Colonic mucosa (tissue), 4 donors: ENCODE results near the gene VILL. TPM values are rescaled to one million over a fixed set of nuclear protein-coding genes. Genes with fewer than 3 reads are reported as not detected.
A peak's percentile ranks its signal among the peaks of the same experiment; 100 is the strongest.
"Not testable (repeated sequence)": the region's sequence is repeated elsewhere in the genome, so short reads cannot be mapped to it uniquely, and the experiment has no call there.

Experiments used
- DNase-seq: peaks from one replicate; pipeline ENCODE4 v3.0.0-alpha.2; 2020
- H3K27ac ChIP-seq: fragments of 200-600 bp; one replicate; pipeline ENCODE4 v1.8.0; 2021
- H3K27me3 ChIP-seq: fragments of 200-600 bp; one replicate; pipeline ENCODE4 v1.8.0; 2021
- H3K36me3 ChIP-seq: fragments of 200-600 bp; one replicate; pipeline ENCODE4 v1.8.0; 2021
- H3K4me1 ChIP-seq: fragments of 200-600 bp; one replicate; pipeline ENCODE4 v1.8.0; 2021; ENCODE audit warnings: mild to moderate bottlenecking
- H3K4me3 ChIP-seq: fragments of 200-600 bp; one replicate; pipeline ENCODE4 v1.8.0; 2021
- H3K9ac ChIP-seq, 2 donors: one replicate each; pipeline ENCODE4 v1.7.0; 2013; ENCODE audit warnings: control low read depth in 2 of 2, low read depth in 2 of 2, low read length in 2 of 2
- H3K9me3 ChIP-seq: fragments of 200-600 bp; one replicate; pipeline ENCODE4 v1.8.0; 2021
- CTCF ChIP-seq: fragments of 200-600 bp; IDR thresholded peaks from one replicate; pipeline ENCODE4 v1.8.0; 2022; ENCODE audit warnings: antibody characterized with exemption, mild to moderate bottlenecking
- intact Hi-C: fragments of 100-400 bp; cut with DNase I; formaldehyde crosslinking; loops from one replicate; pipeline ENCODE4 v1.14.1; 2022
- total RNA-seq, 2 donors: library from RNA; stranded (reverse); fragmentation: NEBNext Ultra II Directional in 1 of 2; extraction: Animal tissue kit (Norgen Biotek cat#: 25700) in 1 of 2; gene quantifications; one replicate each; pipeline ENCODE4 v1.2.1, GENCODE V29; 2021
- donor health status: healthy.
- donor health status: DM: no; HTN: no; CAD: no.
- donor health status: DM: no; HTN: no; CAD: no.

Gene VILL
- total RNA-seq, 2 donors from 2014 or later: 155 to 166 TPM

GRCh38 chr3:38029400-38030125 lies 39.0 kb downstream of the VILL start, which contains the start of gene PLCD1:
Gene PLCD1, minus strand, starts transcription at chr3:38029642. Its CDS starts 103 bp downstream, at chr3:38029539.
- Histone ChIP-seq H3K9ac (peak within 1 kb of the TSS; percentile 73 to 78), H3K4me1 (peaks cover 12% of the 10 kb centered on the region), H3K27ac (peak within 1 kb of the TSS; percentile 46), H3K27me3 (peaks cover 5% of the 10 kb centered on the region), H3K9me3 (no peaks in the 10 kb centered on the region), H3K4me3 (peak within 1 kb of the TSS; percentile 62), H3K36me3 (no peaks in the 10 kb centered on the region)
- DNase-seq: peak; percentile 80
- no peak for TF ChIP-seq CTCF
- intact Hi-C loops: no loop called here

GRCh38 chr3:38030126-38031021 lies 39.8 kb downstream of the VILL start:
- Histone ChIP-seq H3K27me3 (peaks cover 5% of the 10 kb centered on the region), H3K9ac (peak overlapping the region; percentile 73 to 78), H3K27ac (peak overlapping the region; percentile 46), H3K4me1 (peaks cover 11% of the 10 kb centered on the region), H3K4me3 (peak overlapping the region; percentile 62), H3K36me3 (no peaks in the 10 kb centered on the region), H3K9me3 (no peaks in the 10 kb centered on the region)
- intact Hi-C loops: no loop called here
- DNase-seq: no peak
- no peak for TF ChIP-seq CTCF

- Histone ChIP-seq H3K4me3 (no peak overlapping the region), H3K9me3 (no peaks in the 10 kb centered on the region), H3K36me3 (no peaks in the 10 kb centered on the region), H3K27ac (no peak overlapping the region), H3K9ac (peak overlapping the region in 1 of 2 donors; percentile 4), H3K4me1 (peaks cover 6% of the 10 kb centered on the region), H3K27me3 (peaks cover 5% of the 10 kb centered on the region)
- no peak for TF ChIP-seq CTCF
- intact Hi-C loops: no loop called here
- peak; percentile 84 for DNase-seq
Observed at GRCh38 chr3:38031022-38031994, 40.7 kb downstream of the VILL start.

- H3K36me3 ChIP-seq: no peaks in the 10 kb centered on the region
- intact Hi-C loops: no loop called here
- H3K4me3 ChIP-seq: no peak overlapping the region
- no peak for DNase-seq
- no peaks in the 10 kb centered on the region for H3K9me3 ChIP-seq
- TF ChIP-seq CTCF: no peak
- peaks cover 5% of the 10 kb centered on the region for H3K27me3 ChIP-seq
- peaks cover 6% of the 10 kb centered on the region for H3K4me1 ChIP-seq
- no peak overlapping the region for H3K27ac ChIP-seq
- H3K9ac ChIP-seq: no peak overlapping the region
Observed at GRCh38 chr3:38032328-38032865, 41.8 kb downstream of the VILL start.

- DNase-seq: peak; percentile 31
- H3K9me3 ChIP-seq, H3K4me1 ChIP-seq, H3K9ac ChIP-seq, H3K27me3 ChIP-seq, H3K36me3 ChIP-seq, H3K4me3 ChIP-seq, intact Hi-C loops, H3K27ac ChIP-seq: not testable (repeated sequence)
Observed at GRCh38 chr3:38033586-38033985, 43.0 kb downstream of the VILL start.

GRCh38 chr3:38034335-38034734 lies 43.7 kb downstream of the VILL start:
- H3K27ac ChIP-seq, H3K4me1 ChIP-seq, DNase-seq, H3K27me3 ChIP-seq, H3K36me3 ChIP-seq, H3K9me3 ChIP-seq, H3K4me3 ChIP-seq, H3K9ac ChIP-seq, intact Hi-C loops: not testable (repeated sequence)
